ENCODE measurements around the gene CDKN1A. TPM values are rescaled to one million over a fixed set of nuclear protein-coding genes. Genes with fewer than 3 reads are reported as not detected.

The CDKN1A gene
- total and polyA plus RNA-seq, 9 of the 15 experiments (the other 6 are each of a cell fraction or from before 2014, with no cell fraction given), result 0.25 to 8.1 (median 5.1) TPM

- Histone ChIP-seq H3K4me2 (ENCODE audit: insufficient read depth, low read length) (no peak overlapping the region), H3K9me1 (ENCODE audit: control insufficient read depth, insufficient read depth, low read length) (no peaks in the 10 kb centered on the region)
- POLR2A ChIA-PET, result interaction anchor here (0.6 to 0.8 kb wide), 4 partner anchors 17 to 103 kb away, joined by 3 read pairs; no protein-coding TSS in a partner anchor
- TF ChIP-seq ZNF282 (CRISPR knock-in tag; IDR thresholded peaks at IDR 0.05), result 0 out of 2 replicates have a peak, but pooled peaks have one; percentile 3
- TF ChIP-seq NR4A1 (CRISPR knock-in tag; IDR thresholded peaks at IDR 0.05), result no peak
- no peak for TF ChIP-seq NR4A1 (tag; IDR thresholded peaks at IDR 0.05)
- TF ChIP-seq TFAM (CRISPR knock-in tag; conservative IDR thresholded peaks at IDR 0.05), result no peak
- peak; percentile 12; the same call in 1 of the 2 replicates for TF ChIP-seq IRF2 (CRISPR knock-in tag; IDR thresholded peaks at IDR 0.05)
- TF ChIP-seq NR2F6 (CRISPR knock-in tag; IDR thresholded peaks at IDR 0.05), result no peak
- no peak for TF ChIP-seq JUNB (CRISPR knock-in tag; conservative IDR thresholded peaks at IDR 0.05)
- no peak for TF ChIP-seq HINFP (tag; conservative IDR thresholded peaks at IDR 0.05; ENCODE audit: low read depth)
- TF ChIP-seq ZBTB33 (CRISPR knock-in tag; IDR thresholded peaks at IDR 0.05), result peak; percentile 98
- TF ChIP-seq ATF3 (IDR thresholded peaks at IDR 0.05), result 0 out of 2 replicates have a peak, but pooled peaks have one; percentile 13
- no peak for TF ChIP-seq ATF3 (CRISPR knock-in tag; conservative IDR thresholded peaks at IDR 0.05)
- no peak for TF ChIP-seq ZSCAN29 (IDR thresholded peaks at IDR 0.05)
- no peak for TF ChIP-seq ZHX1 (conservative IDR thresholded peaks at IDR 0.05; ENCODE audit: low read length)
Observed at GRCh38 chr6:36683656-36684446, 5.3 kb downstream of the CDKN1A start.

More at GRCh38 chr6:36683656-36684446, 5.3 kb downstream of the CDKN1A start:
- H3K9ac ChIP-seq (ENCODE audit: insufficient read depth in 1 of 2, low read depth in 2 of 2, low read length in 2 of 2), result peak overlapping the region in 1 of 2 experiments; percentile 57; a peak in 1 of 4 replicates
- FAIRE-seq (no peak), ATAC-seq (no peak), DNase-seq (ENCODE audit: extremely low read depth in 1 of 4, low spot score in 3 of 4) (no peak)
- no peak overlapping the region for H3K4me3 ChIP-seq
- peaks cover 0 to 12% of the 10 kb centered on the region in 2 experiments; a peak in 2 of 5 replicates for H3K27me3 ChIP-seq (ENCODE audit: control insufficient read depth in 2 of 2, insufficient read depth in 2 of 2, low read length in 2 of 2)
- no peaks in the 10 kb centered on the region; the same call in 2 of the 3 replicates for H3K36me3 ChIP-seq (ENCODE audit: control insufficient read depth, insufficient read depth, low read length)
- no peaks in the 10 kb centered on the region for H4K20me1 ChIP-seq (replicated peaks; ENCODE audit: control insufficient read depth, insufficient read depth, low read length)
- no TSS peak for BruUV-seq (replicated peaks)
- intact Hi-C loops (cut with micrococcal nuclease), result no loop called here
- WGBS (ENCODE audit: insufficient coverage, low coverage, missing lambda C conversion rate), result 82% methylated on average over 29 of the region's 29 CpGs
- H3K27ac ChIP-seq (ENCODE audit: extremely low read depth, low read depth, low read length), result no peak overlapping the region
- no peaks in the 10 kb centered on the region; the same call in 2 of the 3 replicates for H3K79me2 ChIP-seq (ENCODE audit: control insufficient read depth, insufficient read depth, low read length)
- peaks cover 26 to 33% of the 10 kb centered on the region in 2 experiments for H3K4me1 ChIP-seq (replicated peaks in 1 of 2; ENCODE audit: control insufficient read depth in 2 of 2, insufficient read depth in 2 of 2, low read length in 2 of 2)
- no peak overlapping the region for H2AFZ ChIP-seq (ENCODE audit: low read depth, low read length)
- in situ Hi-C loops (cut with MboI), result loop anchor here (5.0 kb wide), 1 partner anchor 62 kb away; no protein-coding TSS in a partner anchor
- no peaks in the 10 kb centered on the region for H3K9me3 ChIP-seq (replicated peaks; ENCODE audit: control insufficient read depth, insufficient read depth, low read depth, low read length)
- CTCF ChIA-PET (ENCODE audit: low intra/inter-chr PET ratio), result interaction anchor here (0.7 kb wide), 1 partner anchor 260 kb away, joined by 3 read pairs; no protein-coding TSS in a partner anchor

Measured in K562 (cell line).